ENCODE data around the gene CDK8. TPM values are rescaled to one million over a fixed set of nuclear protein-coding genes. Genes with fewer than 3 reads are reported as not detected.

CDK8 gene
- total and polyA plus RNA-seq, 9 of the 15 experiments (the other 6 are each of a cell fraction or from before 2014, with no cell fraction given), result 11.3 to 33.7 (median 20.3) TPM

GRCh38 chr13:26247608-26248007, 6.3 kb upstream of the CDK8 start (continued):
- TF ChIP-seq, protein P1, sequence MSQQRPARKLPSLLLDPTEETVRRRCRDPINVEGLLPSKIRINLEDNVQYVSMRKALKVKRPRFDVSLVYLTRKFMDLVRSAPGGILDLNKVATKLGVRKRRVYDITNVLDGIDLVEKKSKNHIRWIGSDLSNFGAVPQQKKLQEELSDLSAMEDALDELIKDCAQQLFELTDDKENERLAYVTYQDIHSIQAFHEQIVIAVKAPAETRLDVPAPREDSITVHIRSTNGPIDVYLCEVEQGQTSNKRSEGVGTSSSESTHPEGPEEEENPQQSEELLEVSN (IDR thresholded peaks at IDR 0.05; ENCODE audit: borderline replicate concordance in 1 of 2, extremely low read depth in 1 of 2, insufficient read depth in 1 of 2, insufficient read length in 1 of 2, low read depth in 1 of 2, low read length in 1 of 2, poor library complexity in 1 of 2, severe bottlenecking in 1 of 2), result peak; percentile 14
- peak; percentile 89 for TF ChIP-seq ATF3 (IDR thresholded peaks at IDR 0.05)
- no peak for TF ChIP-seq ATF3 (CRISPR knock-in tag; conservative IDR thresholded peaks at IDR 0.05)
- TF ChIP-seq, protein P2, sequence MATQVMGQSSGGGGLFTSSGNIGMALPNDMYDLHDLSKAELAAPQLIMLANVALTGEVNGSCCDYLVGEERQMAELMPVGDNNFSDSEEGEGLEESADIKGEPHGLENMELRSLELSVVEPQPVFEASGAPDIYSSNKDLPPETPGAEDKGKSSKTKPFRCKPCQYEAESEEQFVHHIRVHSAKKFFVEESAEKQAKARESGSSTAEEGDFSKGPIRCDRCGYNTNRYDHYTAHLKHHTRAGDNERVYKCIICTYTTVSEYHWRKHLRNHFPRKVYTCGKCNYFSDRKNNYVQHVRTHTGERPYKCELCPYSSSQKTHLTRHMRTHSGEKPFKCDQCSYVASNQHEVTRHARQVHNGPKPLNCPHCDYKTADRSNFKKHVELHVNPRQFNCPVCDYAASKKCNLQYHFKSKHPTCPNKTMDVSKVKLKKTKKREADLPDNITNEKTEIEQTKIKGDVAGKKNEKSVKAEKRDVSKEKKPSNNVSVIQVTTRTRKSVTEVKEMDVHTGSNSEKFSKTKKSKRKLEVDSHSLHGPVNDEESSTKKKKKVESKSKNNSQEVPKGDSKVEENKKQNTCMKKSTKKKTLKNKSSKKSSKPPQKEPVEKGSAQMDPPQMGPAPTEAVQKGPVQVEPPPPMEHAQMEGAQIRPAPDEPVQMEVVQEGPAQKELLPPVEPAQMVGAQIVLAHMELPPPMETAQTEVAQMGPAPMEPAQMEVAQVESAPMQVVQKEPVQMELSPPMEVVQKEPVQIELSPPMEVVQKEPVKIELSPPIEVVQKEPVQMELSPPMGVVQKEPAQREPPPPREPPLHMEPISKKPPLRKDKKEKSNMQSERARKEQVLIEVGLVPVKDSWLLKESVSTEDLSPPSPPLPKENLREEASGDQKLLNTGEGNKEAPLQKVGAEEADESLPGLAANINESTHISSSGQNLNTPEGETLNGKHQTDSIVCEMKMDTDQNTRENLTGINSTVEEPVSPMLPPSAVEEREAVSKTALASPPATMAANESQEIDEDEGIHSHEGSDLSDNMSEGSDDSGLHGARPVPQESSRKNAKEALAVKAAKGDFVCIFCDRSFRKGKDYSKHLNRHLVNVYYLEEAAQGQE (IDR thresholded peaks at IDR 0.05; ENCODE audit: borderline replicate concordance), result peak; percentile 39; the same call in 1 of the 2 replicates
- TF ChIP-seq, protein P2 (CRISPR knock-in tag; IDR thresholded peaks at IDR 0.05; ENCODE audit: low read depth), result no peak
- TF ChIP-seq CGGBP1 (CRISPR knock-in tag; IDR thresholded peaks at IDR 0.05), result no peak
- peak; percentile 89 for TF ChIP-seq KLF16 (IDR thresholded peaks at IDR 0.05)
- peak; percentile 95 for TF ChIP-seq CBFA2T3 (IDR thresholded peaks at IDR 0.05)
- peak; percentile 79 to 88 for TF ChIP-seq MNT (conservative IDR thresholded peaks at IDR 0.05)
- peak; percentile 80 for TF ChIP-seq NCOR1 (IDR thresholded peaks at IDR 0.05)
- no peak for TF ChIP-seq PTTG1 (tag; IDR thresholded peaks at IDR 0.05; ENCODE audit: low read depth)
- TF ChIP-seq MAZ (CRISPR knock-in tag; conservative IDR thresholded peaks at IDR 0.05 in 1 of 2, IDR thresholded peaks at IDR 0.05 in 1 of 2), result no peak
- peak; percentile 50; the same call in 1 of the 2 replicates for TF ChIP-seq STAT5A (IDR thresholded peaks at IDR 0.05; ENCODE audit: borderline replicate concordance, low read length)
- peak; percentile 78 for TF ChIP-seq TAF9B (IDR thresholded peaks at IDR 0.05; ENCODE audit: partially characterized antibody)
- peak; percentile 33; the same call in 1 of the 2 replicates for TF ChIP-seq MTA3 (IDR thresholded peaks at IDR 0.05; ENCODE audit: borderline replicate concordance)
- TF ChIP-seq EP400 (IDR thresholded peaks at IDR 0.05), result peak; percentile 52; the same call in 1 of the 2 replicates
- no peak for TF ChIP-seq MAFF (IDR thresholded peaks at IDR 0.05; ENCODE audit: low read length)

All from K562 (cell line).